ENCODE results near the gene MEGF9.

The MEGF9 gene

GRCh38 chr9:120730654-120731514, 16.6 kb upstream of the MEGF9 start:
- peak; percentile 97 for DNase-seq

GRCh38 chr9:120729791-120730241, 15.5 kb upstream of the MEGF9 start:
- no peak for DNase-seq

DNA sequence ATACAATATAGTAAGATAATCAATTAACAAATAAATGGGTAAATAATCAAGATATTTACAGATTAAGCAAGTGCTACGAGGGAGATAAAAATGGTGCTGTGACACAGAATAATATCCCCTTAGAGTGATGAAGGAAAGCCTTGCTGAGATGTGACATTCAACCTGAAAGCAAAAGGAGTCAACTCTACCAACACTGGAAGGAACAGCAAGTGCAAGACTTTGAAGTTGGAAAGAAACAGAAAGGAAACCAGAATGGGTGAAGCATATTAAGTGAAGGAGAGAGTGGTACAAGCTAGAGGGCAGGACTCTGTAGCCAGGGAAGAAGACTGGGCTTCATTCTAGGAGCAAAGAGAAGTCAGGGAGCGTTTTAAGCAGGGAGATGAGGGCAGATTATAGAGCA, 12.2 kb upstream of the MEGF9 start:
- no peak for DNase-seq

DNA sequence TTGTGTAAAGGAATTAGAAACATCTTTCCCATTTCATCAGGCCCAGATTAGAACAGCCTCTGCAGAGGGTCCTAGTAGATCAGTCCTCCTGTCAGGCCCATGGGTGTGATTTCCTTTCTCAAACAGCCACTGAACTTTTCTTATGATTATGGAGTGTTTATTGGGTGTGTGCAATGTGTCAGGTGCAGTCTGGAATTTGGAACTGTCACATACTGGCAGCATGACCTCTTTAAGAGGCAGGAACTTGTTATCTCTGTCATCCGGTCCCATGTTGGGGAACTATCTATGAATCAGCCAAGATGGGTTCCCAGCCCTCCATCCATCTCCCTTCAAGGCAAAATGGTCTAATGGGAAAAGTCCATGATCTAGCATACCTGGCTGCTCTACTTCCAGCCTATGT, 11.6 kb upstream of the MEGF9 start:
- no peak for DNase-seq

DNA sequence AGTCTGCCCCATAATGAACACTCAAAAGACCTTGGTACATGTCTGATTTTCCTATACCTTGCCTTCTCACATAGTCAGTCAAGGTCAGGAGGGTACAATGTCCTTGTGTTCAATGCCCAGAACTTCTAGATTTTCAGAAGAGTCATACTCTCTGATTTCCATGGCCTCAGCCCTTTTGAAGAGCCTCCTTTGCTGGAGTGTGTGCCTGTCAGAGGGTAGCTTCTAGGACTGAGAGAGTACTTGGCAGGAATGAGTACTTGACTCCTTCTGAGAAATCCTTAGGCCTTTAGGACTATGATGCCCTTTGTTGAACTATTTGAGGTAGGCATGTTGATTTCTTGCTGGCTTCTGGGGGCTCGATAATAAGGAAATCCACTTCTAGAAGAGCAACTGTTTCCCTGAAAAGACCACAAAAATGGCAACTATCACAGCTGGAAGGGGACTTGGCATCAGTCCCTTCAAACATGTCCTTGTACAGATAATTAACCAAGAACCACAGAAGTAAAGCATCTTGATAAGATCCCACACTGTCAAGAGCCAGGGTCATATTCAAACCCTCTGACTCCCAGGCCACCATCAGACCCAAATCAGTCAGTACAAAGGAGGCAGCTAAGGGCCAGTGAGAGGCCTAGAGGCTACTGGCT, 10.6 kb upstream of the MEGF9 start:
- no peak for DNase-seq

DNA sequence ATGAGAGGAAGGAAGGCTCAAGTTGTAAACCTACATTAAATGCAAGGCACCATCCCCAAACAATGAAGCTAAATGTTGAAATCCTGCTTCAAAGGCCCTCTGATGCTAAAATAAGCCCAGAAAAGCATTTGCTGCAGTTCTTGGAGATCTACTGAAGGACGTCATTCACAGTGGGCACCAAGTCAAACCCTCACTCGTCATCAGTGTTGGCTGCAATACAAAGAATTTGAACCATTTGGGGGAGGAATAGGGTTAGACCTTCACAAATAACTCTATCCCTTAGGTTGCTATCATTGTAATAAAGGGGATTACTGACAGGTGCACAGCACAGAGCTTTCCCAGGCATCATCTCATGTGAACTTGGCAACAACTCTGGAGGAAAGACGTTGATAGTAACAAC, 9.3 kb upstream of the MEGF9 start:
- peak; percentile 89 for DNase-seq

- no peak for DNase-seq
These were observed 6.1 kb upstream of the MEGF9 start for GRCh38 chr9:120720404-120720803.

- DNase-seq = no peak
These were observed 4.0 kb upstream of the MEGF9 start for GRCh38 chr9:120718316-120718715.

DNA sequence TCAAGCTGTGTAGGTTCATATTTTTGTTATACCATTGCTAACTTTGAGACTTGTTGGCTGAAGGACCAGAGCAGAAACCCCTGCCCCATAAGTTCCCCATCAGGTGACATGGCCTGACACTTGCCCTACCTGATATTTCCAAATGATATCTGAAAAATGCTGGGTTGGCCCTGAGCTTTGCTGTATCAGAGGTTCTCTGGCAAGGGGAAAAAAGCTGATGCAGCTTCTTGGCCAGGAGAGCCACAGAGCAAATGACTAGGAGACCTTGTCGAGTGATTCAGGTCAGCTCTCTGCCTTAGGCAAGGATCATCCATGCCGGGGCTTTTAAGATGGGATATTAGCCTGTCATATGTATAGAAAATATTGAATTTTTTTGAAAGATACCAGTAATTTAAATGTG, 2.9 kb upstream of the MEGF9 start:
- DNase-seq = no peak

GRCh38 chr9:120716483-120716882, 2.2 kb upstream of the MEGF9 start:
- DNase-seq = no peak

GRCh38 chr9:120715389-120715924, 1.2 kb upstream of the MEGF9 start:
- no peak for DNase-seq

DNA sequence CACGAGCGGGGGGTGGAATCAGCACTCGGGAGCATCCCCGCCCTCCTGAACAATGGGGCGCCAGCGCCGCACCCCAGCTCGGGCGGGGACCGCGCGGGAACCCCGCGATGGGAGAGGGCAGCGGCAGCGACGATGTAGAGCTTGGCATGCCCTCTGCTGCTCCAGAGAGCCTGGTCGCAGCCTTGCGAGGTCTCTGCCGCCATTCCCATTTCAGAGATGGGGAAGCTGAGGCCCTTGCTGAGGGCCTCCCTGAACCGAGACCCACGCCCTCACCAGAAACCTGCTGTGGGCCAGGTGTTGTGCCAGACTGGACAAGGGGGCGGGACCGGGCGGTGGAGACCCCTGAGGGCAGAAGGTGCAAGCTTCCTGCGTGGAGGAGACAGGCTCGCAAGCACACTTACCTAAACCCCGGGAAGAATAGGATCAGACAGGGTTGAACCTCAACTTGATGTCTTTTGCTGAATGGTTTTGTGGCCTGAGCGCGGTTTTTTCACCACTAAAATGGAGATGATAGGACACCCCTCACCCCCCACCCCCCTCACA, 647 bp upstream of the MEGF9 start:
- no peak for DNase-seq

- no peak for DNase-seq
These were observed 798 bp downstream of the MEGF9 start for GRCh38 chr9:120713257-120714087.

DNA sequence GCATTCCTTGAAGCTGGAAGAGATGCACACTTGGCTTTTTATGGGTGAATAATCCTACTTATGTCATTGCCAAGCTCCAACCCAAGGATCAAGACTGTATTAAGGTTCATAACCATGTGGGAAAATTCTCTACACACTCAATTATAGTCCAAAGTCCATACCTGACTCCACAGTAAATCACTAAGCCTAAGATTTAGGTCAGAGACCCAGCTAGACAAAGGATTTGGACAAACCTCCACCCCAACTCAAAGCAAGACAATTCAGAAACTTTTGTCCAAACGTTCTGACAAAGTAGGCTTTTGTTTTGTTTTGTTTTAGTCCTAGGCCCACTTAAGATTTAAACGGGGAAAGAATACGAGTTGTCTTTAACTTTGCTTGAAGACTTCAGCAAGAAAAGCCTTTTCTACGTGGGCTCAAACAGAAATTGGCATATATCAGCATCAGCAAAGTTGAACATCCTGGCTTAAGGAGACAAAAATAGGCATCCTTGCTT, 1.7 kb downstream of the MEGF9 start:
- no peak for DNase-seq

GRCh38 chr9:120711841-120712538, 2.3 kb downstream of the MEGF9 start:
- no peak for DNase-seq

DNA sequence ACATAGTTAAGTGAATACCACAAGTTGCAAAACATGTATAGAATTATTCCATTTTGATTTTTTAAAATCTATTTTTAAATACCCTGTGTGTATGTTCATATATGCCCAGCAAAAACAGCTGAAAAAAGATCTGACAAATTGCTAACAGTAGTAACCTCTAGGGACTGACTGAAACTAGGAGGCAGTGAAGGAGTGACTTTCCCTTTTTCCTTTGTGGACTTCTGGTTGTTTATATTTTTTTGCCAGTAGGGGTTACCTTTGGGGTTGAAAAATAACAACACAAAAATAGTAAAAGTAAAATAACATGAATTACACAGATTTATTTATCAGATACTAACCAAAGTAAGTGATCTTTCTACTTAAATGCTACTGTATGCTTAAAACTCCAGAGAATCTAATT, 2.9 kb downstream of the MEGF9 start:
- DNase-seq = no peak

DNA sequence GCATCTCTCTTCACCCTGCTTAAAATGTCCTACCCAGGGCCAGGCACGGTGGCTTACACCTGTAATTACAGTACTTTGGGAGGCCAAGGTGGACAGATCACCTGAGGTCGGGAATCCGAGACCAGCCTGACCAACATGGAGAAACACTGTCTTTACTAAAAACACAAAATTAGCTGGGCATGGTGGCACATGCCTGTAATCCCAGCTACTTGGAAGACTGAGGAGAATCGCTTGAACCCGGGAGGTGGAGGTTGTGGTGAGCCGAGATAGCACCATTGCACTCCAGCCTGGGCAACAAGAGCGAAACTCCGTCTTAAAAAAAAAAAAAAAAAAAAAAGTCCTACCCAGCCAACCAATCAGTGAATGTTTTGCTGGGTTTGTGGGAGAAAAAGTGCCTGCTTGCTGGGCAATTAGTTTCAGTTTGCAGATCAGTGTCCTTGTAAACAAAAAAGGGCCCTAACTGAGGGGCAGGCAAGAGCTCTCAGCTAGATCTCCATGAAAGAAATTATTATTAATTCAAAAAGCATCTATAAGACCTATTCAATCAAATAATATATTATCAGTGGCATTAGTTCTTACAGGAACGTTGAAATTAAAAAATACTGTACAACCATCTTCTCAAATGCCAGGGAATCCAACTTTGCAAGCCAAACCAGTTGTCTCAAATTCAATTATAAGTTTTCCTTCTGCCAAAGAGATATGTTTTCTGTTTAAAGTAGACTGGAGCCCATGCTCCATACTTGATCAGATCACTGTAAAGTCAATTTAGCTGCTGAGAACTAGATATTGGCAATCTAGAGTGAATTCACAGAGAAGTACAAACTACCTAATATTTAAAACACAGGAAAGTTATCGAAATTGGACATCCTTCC, 3.9 kb downstream of the MEGF9 start:
- no peak for DNase-seq

DNA sequence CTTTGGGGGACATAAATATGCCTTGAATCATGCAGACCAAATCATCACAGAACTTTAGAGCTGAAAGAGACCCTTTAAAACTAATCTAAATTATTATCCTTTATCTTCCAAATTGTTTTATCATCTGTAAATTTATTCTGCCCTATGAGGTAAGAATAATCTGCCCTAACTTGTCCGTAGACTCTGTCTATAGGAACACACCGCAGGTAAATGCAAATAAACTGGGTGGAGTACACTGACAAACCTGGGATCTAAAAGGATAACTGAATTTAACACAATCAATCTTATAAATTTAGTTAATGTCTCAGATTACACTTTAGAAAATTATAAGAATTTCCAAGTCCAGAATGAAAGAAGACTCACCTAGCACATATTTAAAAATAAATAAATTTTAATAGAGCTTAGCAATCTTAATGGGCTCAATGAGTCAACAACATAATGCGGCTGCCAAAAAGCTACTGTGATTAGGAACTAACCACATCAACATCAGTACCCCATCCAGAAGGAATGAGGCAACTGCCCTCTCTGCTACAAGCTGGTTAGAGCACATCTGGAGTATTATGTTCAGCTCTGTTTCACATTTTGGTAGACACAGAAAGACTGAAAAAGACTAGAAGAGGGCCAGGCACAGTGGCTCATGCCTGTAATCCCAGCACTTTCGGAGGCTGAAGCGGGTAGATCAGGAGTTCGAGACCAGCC, 5.6 kb downstream of the MEGF9 start:
- peak; percentile 27 for DNase-seq

DNA sequence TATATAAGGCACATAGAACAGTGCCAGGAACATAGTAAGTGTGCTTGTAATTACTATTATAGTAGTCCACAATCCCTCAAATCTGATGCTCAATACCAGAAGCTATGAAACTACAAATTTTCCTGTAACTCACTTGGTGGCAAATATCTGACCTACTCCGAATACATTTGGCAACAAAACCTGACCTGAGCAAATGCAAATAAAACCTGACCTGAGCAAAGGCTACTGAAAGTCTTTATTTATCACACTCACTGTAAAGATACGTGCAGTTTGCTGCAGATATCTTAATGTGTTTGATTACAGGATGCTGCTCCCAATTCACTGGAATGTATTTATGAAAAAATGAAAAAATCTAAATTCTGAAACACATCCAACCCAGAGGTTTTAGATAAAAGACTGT, 7.1 kb downstream of the MEGF9 start:
- no peak for DNase-seq

DNA sequence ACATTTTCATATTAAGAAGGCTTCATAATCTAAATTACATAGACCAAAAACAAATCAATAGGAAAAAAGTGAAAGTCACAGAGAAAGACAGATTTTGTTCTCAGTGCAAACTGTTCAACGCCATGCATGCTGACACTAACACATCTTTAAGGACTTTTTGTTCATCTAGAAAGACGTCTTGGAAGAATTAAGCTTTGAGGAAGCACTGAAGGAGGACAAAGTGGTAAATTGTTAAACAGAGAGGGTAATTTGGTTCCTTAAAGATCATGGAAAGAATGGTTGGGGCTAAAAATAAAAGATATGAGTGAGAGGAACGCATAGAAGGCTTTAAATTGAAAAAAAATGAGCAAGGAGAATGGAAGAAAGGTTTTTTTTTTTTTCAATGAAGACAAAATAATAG, 9.1 kb downstream of the MEGF9 start:
- DNase-seq = no peak

Data from NCI-H226 (cell line).